Ishikawa (cell line): ENCODE results near the gene TPRG1.

Experiments used
- CEBPB ChIP-seq: IDR thresholded peaks from 2 replicates; pipeline ENCODE4 v1.6.1; 2012
- CREB1 ChIP-seq: IDR thresholded peaks from 2 replicates; pipeline ENCODE4 v1.6.1; 2012; ENCODE audit warnings: low read depth
- EGR1 ChIP-seq: IDR thresholded peaks from 2 replicates; pipeline ENCODE4 v1.6.1; 2012
- EP300 ChIP-seq: IDR thresholded peaks from 2 replicates; pipeline ENCODE4 v1.6.1; 2012; ENCODE audit warnings: borderline replicate concordance
- FOXM1 ChIP-seq: IDR thresholded peaks from 2 replicates; pipeline ENCODE4 v1.6.1; 2012; ENCODE audit warnings: low read depth, borderline replicate concordance
- MAX ChIP-seq: IDR thresholded peaks from 2 replicates; pipeline ENCODE4 v1.6.1; 2012
- NFIC ChIP-seq: IDR thresholded peaks from 2 replicates; pipeline ENCODE4 v1.6.1; 2012
- RAD21 ChIP-seq: IDR thresholded peaks from 2 replicates; pipeline ENCODE4 v1.6.1; 2012; ENCODE audit warnings: low read depth
- REST ChIP-seq: IDR thresholded peaks from 2 replicates; pipeline ENCODE4 v1.6.1; 2012; ENCODE audit warnings: low read depth, mild to moderate bottlenecking
- TAF1 ChIP-seq: IDR thresholded peaks from 2 replicates; pipeline ENCODE4 v1.6.1; 2012; ENCODE audit warnings: low read depth, mild to moderate bottlenecking
- TCF12 ChIP-seq: IDR thresholded peaks from 2 replicates; pipeline ENCODE4 v1.6.1; 2012; ENCODE audit warnings: low read depth
- TEAD4 ChIP-seq: IDR thresholded peaks from 2 replicates; pipeline ENCODE4 v1.6.1; 2012
- USF1 ChIP-seq: IDR thresholded peaks from 2 replicates; pipeline ENCODE4 v1.6.1; 2012
- YY1 ChIP-seq: IDR thresholded peaks from 2 replicates; pipeline ENCODE4 v1.6.1; 2012; ENCODE audit warnings: low read depth
- ZBTB7A ChIP-seq: IDR thresholded peaks from 2 replicates; pipeline ENCODE4 v1.6.1; 2012; ENCODE audit warnings: low read depth

The TPRG1 gene

GRCh38 chr3:189232790-189233189 is 61.0 kb downstream of the TPRG1 start:
- TF ChIP-seq MAX (no peak), TAF1 (no peak), REST (no peak), ZBTB7A (no peak), NFIC (no peak), RAD21 (no peak), CREB1 (no peak), TCF12 (no peak), YY1 (no peak)

- peak; percentile 93 for TF ChIP-seq RAD21
- no peak for TF ChIP-seq CEBPB
Observed at GRCh38 chr3:189233225-189233858, 61.6 kb downstream of the TPRG1 start.

GRCh38 chr3:189235214-189235613 is 63.4 kb downstream of the TPRG1 start:
- TF ChIP-seq TAF1: no peak
- no peak for TF ChIP-seq USF1
- no peak for TF ChIP-seq TEAD4
- TF ChIP-seq RAD21: no peak
- TF ChIP-seq EP300: no peak
- no peak for TF ChIP-seq CEBPB
- no peak for TF ChIP-seq ZBTB7A
- TF ChIP-seq FOXM1: no peak
- TF ChIP-seq REST: no peak
- no peak for TF ChIP-seq TCF12
- no peak for TF ChIP-seq EGR1
- TF ChIP-seq NFIC: no peak

GRCh38 chr3:189236352-189236751 is 64.6 kb downstream of the TPRG1 start:
- TF ChIP-seq TEAD4 (no peak), FOXM1 (no peak), CEBPB (no peak), TAF1 (no peak), ZBTB7A (no peak), USF1 (no peak), REST (no peak), NFIC (no peak), MAX (no peak), EGR1 (no peak), CREB1 (no peak), EP300 (no peak)

- no peak for TF ChIP-seq FOXM1
Observed at GRCh38 chr3:189237526-189237925, 65.8 kb downstream of the TPRG1 start.

GRCh38 chr3:189238071-189238470 is 66.3 kb downstream of the TPRG1 start:
- TF ChIP-seq YY1 (no peak), NFIC (no peak), TCF12 (no peak), USF1 (no peak), REST (no peak), EGR1 (no peak), CEBPB (no peak), TAF1 (no peak)
